HL-60 (cell line): Measurements from ENCODE around the gene GAK.

ENCODE experiments used
- DNase-seq, 2 experiments: peaks; one replicate each; pipeline ENCODE4 v3.0.0-alpha.2; 2010 to 2020; ENCODE audit warnings: low read depth in 1 of 2, low spot score in 1 of 2
- H3K27ac ChIP-seq: fragments of 250-450 bp; sonication (Bioruptor Pico); replicated peaks from 2 replicates; pipeline ENCODE4 v1.5.1; 2020; ENCODE audit warnings: mild to moderate bottlenecking, moderate library complexity
- H3K27me3 ChIP-seq: fragments of 250-450 bp; sonication (Bioruptor Pico); 2 replicates; pipeline ENCODE4 v1.5.1; 2021; ENCODE audit warnings: mild to moderate bottlenecking, moderate library complexity; ENCODE audit not compliant: insufficient read depth, poor library complexity, severe bottlenecking
- H3K4me3 ChIP-seq: replicated peaks from 2 replicates; pipeline ENCODE4 v1.5.1; 2011; ENCODE audit warnings: mild to moderate bottlenecking, control low read depth, low read length; ENCODE audit not compliant: insufficient read depth
- CTCF ChIP-seq: IDR thresholded peaks from one replicate; pipeline ENCODE4 v1.5.1; 2011; ENCODE audit warnings: low read length, control low read depth, inconsistent platforms; ENCODE audit not compliant: insufficient read depth
- GABPA ChIP-seq: IDR thresholded peaks from 2 replicates; pipeline ENCODE4 v1.6.1; 2012; ENCODE audit warnings: low read depth
- POLR2AphosphoS5 ChIP-seq: IDR thresholded peaks from 2 replicates; pipeline ENCODE4 v1.6.1; 2012; ENCODE audit warnings: low read depth
- REST ChIP-seq: IDR thresholded peaks from 2 replicates; pipeline ENCODE4 v1.6.1; 2012; ENCODE audit warnings: low read depth; ENCODE audit not compliant: insufficient replicate concordance
- SPI1 ChIP-seq: IDR thresholded peaks from 2 replicates; pipeline ENCODE4 v1.6.1; 2012; ENCODE audit warnings: low read depth, mild to moderate bottlenecking, borderline replicate concordance

Gene GAK

GRCh38 chr4:874056-874455, 58.1 kb downstream of the GAK start:
- Histone ChIP-seq H3K27ac (no peak overlapping the region), H3K27me3 (no peaks in the 10 kb centered on the region), H3K4me3 (no peak overlapping the region)
- TF ChIP-seq REST (no peak), GABPA (no peak), POLR2AphosphoS5 (no peak), SPI1 (no peak), CTCF (no peak)
- no peak for DNase-seq

GRCh38 chr4:872241-872981, 59.7 kb downstream of the GAK start:
- no peak overlapping the region for H3K4me3 ChIP-seq
- no peak for DNase-seq
- no peak overlapping the region for H3K27ac ChIP-seq
- no peaks in the 10 kb centered on the region for H3K27me3 ChIP-seq
- TF ChIP-seq REST (no peak), CTCF (no peak), SPI1 (no peak), GABPA (no peak), POLR2AphosphoS5 (no peak)

- no peak for DNase-seq
- TF ChIP-seq CTCF (no peak), POLR2AphosphoS5 (no peak), SPI1 (no peak), REST (no peak), GABPA (no peak)
- no peak overlapping the region for H3K27ac ChIP-seq
- no peak overlapping the region for H3K4me3 ChIP-seq
- no peaks in the 10 kb centered on the region for H3K27me3 ChIP-seq
These were observed 60.6 kb downstream of the GAK start for GRCh38 chr4:871484-871883.
